GM19239 (cell line): ENCODE results near the gene PRADC1.
"Not testable (repeated sequence)": the region's sequence is repeated elsewhere in the genome, so short reads cannot be mapped to it uniquely, and the experiment has no call there.

Experiments
- DNase-seq: peaks from one replicate; pipeline ENCODE4 v3.0.0; 2011; ENCODE audit warnings: low spot score; ENCODE audit not compliant: insufficient read length
- FAIRE-seq: peaks from 2 replicates; lab custom pipeline; 2011; peaks lifted over from hg19 to GRCh38; lab: Jason Lieb, UNC

PRADC1 gene

GRCh38 chr2:73210019-73210418 lies 23.0 kb downstream of the PRADC1 start:
- FAIRE-seq, result no peak
- no peak for DNase-seq

GRCh38 chr2:73208258-73208657 lies 24.8 kb downstream of the PRADC1 start:
- FAIRE-seq, result no peak
- DNase-seq, result no peak

- DNase-seq (no peak), FAIRE-seq (no peak)
Observed at GRCh38 chr2:73205611-73206010, 27.4 kb downstream of the PRADC1 start.

DNA sequence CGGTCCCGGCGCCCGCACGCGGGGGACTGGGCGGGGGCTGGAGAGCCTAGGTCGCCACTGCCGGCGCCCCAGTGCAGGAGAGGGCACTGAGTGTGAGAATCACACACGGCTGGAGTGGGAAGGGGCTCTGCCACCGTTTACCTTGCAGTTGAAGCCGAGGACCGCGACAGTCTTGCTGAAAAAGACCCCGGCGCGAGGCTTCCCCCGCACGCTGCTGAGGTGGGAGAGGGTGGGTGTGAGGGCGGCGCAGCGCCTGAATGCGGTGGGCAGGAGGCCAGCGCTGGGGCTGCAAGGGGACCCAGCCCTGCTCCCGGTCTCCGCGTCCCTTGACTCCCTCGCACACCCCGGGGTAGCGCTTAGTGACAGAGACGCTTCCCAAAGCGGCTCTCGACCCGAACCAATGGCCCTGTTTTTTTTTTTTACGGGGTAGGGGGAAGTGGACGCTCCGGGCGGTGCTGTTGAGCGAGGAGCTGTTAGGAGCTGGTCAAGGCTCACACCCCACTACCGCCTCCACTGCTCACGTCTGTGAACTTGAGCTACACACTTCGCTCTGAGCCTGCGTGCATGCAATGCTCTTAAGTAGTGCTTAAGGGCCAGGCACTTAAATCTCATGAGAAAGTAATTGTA lies 29.9 kb downstream of the PRADC1 start:
- DNase-seq (no peak), FAIRE-seq (no peak)

- FAIRE-seq (no peak), DNase-seq (no peak)
Observed at GRCh38 chr2:73202156-73203054, 30.6 kb downstream of the PRADC1 start, which contains the start of gene NOTO. Gene NOTO, plus strand, starts transcription at chr2:73202574. Its CDS starts 93 bp downstream, at chr2:73202667.

GRCh38 chr2:73200281-73200680 lies 32.8 kb downstream of the PRADC1 start:
- DNase-seq, FAIRE-seq: not testable (repeated sequence)

- no peak for DNase-seq
- FAIRE-seq, result no peak
Observed at GRCh38 chr2:73197579-73197978, 35.5 kb downstream of the PRADC1 start.

DNA sequence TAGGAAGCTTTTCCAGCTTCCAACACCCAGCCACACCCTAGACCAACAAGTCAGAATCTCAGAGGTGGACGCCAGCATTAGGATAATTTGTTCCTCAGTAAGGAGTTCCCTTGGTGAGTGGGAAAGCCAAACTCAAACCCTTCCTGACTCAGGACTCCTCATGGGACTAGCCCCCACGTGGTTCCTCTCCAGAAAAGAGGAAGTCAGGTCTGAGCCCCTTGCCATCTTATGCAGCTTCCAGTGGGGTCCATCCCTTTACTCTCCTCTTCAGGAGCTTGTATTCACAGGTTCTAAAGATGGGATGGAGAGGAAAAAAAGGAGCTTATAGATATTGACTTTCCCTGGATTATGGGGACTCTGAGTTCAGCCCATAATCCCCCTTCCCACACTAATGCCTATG lies 45.5 kb downstream of the PRADC1 start:
- DNase-seq (no peak), FAIRE-seq (no peak)

DNA sequence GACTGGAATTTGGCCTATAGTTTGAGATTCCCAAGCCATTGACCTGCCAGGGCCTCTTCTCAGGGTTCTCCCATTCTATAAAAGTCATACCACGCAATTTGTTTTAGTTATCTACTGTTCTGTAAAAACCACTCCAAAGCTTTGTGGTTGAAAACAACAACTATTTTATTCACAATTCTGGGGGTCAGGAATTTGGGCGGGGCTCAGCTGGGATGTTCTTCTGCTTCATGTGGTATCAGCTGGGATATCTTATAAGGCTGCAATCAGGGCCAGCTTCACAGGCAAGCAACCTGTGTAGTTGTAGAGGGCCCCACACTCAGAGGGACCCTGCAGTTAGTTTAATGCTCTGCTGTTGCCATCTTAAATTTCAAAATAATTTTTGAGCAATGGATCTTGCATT lies 47.1 kb downstream of the PRADC1 start:
- no peak for FAIRE-seq
- DNase-seq, result no peak
